GM21529 (cell line): ENCODE measurements around the gene IL1RN.

Experiments used
- ATAC-seq: cut with Tn5 transposase; IDR thresholded peaks from one replicate; pipeline ENCODE4 v1.9.1; 2021; ENCODE audit not compliant: unreplicated experiment

IL1RN gene

GRCh38 chr2:113155331-113155730 lies 27.9 kb downstream of the IL1RN start:
- no peak for ATAC-seq

GRCh38 chr2:113156278-113157117 lies 29.1 kb downstream of the IL1RN start:
- ATAC-seq = no peak

GRCh38 chr2:113157118-113157896 lies 29.9 kb downstream of the IL1RN start:
- ATAC-seq = peak; percentile 71

GRCh38 chr2:113157897-113158753 lies 30.7 kb downstream of the IL1RN start:
- ATAC-seq = no peak

- ATAC-seq = no peak
These were observed 31.6 kb downstream of the IL1RN start for GRCh38 chr2:113158884-113159553.

GRCh38 chr2:113160248-113160647 lies 32.9 kb downstream of the IL1RN start:
- ATAC-seq = no peak

GRCh38 chr2:113160962-113161361 lies 33.6 kb downstream of the IL1RN start:
- no peak for ATAC-seq

- ATAC-seq = no peak
These were observed 34.8 kb downstream of the IL1RN start for GRCh38 chr2:113162173-113162572.

GRCh38 chr2:113162869-113163268 lies 35.5 kb downstream of the IL1RN start:
- no peak for ATAC-seq

- ATAC-seq = no peak
These were observed 37.0 kb downstream of the IL1RN start for GRCh38 chr2:113164215-113164929.

GRCh38 chr2:113164930-113165585 lies 37.7 kb downstream of the IL1RN start:
- ATAC-seq = no peak

GRCh38 chr2:113166187-113166645 lies 38.8 kb downstream of the IL1RN start:
- no peak for ATAC-seq

GRCh38 chr2:113167115-113167932 lies 39.9 kb downstream of the IL1RN start:
- ATAC-seq = no peak

- ATAC-seq = no peak
These were observed 40.6 kb downstream of the IL1RN start for GRCh38 chr2:113167962-113168340.

- ATAC-seq = no peak
These were observed 41.7 kb downstream of the IL1RN start for GRCh38 chr2:113169002-113169530.

- no peak for ATAC-seq
These were observed 42.2 kb downstream of the IL1RN start for GRCh38 chr2:113169586-113169985.

- no peak for ATAC-seq
These were observed 44.1 kb downstream of the IL1RN start for GRCh38 chr2:113171334-113172075.
